Astrocyte (in vitro differentiated cells and primary cell): Measurements from ENCODE around the gene TMEM14A. TPM values are rescaled to one million over a fixed set of nuclear protein-coding genes. Genes with fewer than 3 reads are reported as not detected.
"Not testable (repeated sequence)": the region's sequence is repeated elsewhere in the genome, so short reads cannot be mapped to it uniquely, and the experiment has no call there.

Experiments used
- DNase-seq: peaks from one replicate; pipeline ENCODE4 v3.0.0-alpha.2; 2010; ENCODE audit warnings: low read depth
- FAIRE-seq: peaks from 2 replicates; lab custom pipeline; 2011; peaks lifted over from hg19 to GRCh38; lab: Jason Lieb, UNC
- H2AFZ ChIP-seq: 2 replicates; pipeline ENCODE4 v1.6.0; 2012; ENCODE audit warnings: low read depth, low read length, inconsistent platforms
- H3K27ac ChIP-seq: 2 replicates; pipeline ENCODE4 v1.5.1; 2011; ENCODE audit warnings: low read depth, low read length, inconsistent platforms
- H3K27me3 ChIP-seq: 2 replicates; pipeline ENCODE4 v1.6.0; 2011; ENCODE audit warnings: low read length, inconsistent platforms; ENCODE audit not compliant: insufficient read depth
- H3K36me3 ChIP-seq: 2 replicates; pipeline ENCODE4 v1.5.1; 2011; ENCODE audit warnings: low read length, inconsistent platforms; ENCODE audit not compliant: insufficient read depth
- H3K4me1 ChIP-seq: 2 replicates; pipeline ENCODE4 v1.5.1; 2011; ENCODE audit warnings: low read length, inconsistent platforms; ENCODE audit not compliant: insufficient read depth
- H3K4me2 ChIP-seq: 2 replicates; pipeline ENCODE4 v1.6.0; 2012; ENCODE audit warnings: low read length, inconsistent platforms
- H3K4me3 ChIP-seq: 2 replicates; pipeline ENCODE4 v1.5.1; 2011; ENCODE audit warnings: low read depth, mild to moderate bottlenecking, low read length, inconsistent platforms; ENCODE audit not compliant: insufficient read depth
- H3K79me2 ChIP-seq: 2 replicates; pipeline ENCODE4 v1.6.0; 2012; ENCODE audit warnings: mild to moderate bottlenecking, low read length, inconsistent platforms; ENCODE audit not compliant: insufficient read depth
- H3K9ac ChIP-seq: 2 replicates; pipeline ENCODE4 v1.6.0; 2012; ENCODE audit warnings: mild to moderate bottlenecking, low read length, inconsistent platforms
- H3K9me3 ChIP-seq: 2 replicates; pipeline ENCODE4 v1.5.1; 2012; ENCODE audit warnings: low read depth, mild to moderate bottlenecking, low read length, inconsistent platforms; ENCODE audit not compliant: insufficient read depth
- H4K20me1 ChIP-seq: 2 replicates; pipeline ENCODE4 v1.6.0; 2012; ENCODE audit warnings: low read length, inconsistent platforms; ENCODE audit not compliant: insufficient read depth
- H3K27ac Mint-ChIP-seq: one replicate; pipeline ENCODE4 v1.8.0; 2021; ENCODE audit warnings: mild to moderate bottlenecking, mixed read lengths; ENCODE audit not compliant: unreplicated experiment
- H3K27me3 Mint-ChIP-seq: one replicate; pipeline ENCODE4 v1.8.0; 2021; ENCODE audit warnings: low read depth, mixed read lengths; ENCODE audit not compliant: unreplicated experiment
- H3K36me3 Mint-ChIP-seq: one replicate; pipeline ENCODE4 v1.8.0; 2021; ENCODE audit warnings: low read depth, mixed read lengths; ENCODE audit not compliant: unreplicated experiment
- H3K4me1 Mint-ChIP-seq: one replicate; pipeline ENCODE4 v1.8.0; 2021; ENCODE audit warnings: low read depth, mixed read lengths; ENCODE audit not compliant: unreplicated experiment
- H3K4me3 Mint-ChIP-seq: one replicate; pipeline ENCODE4 v1.8.0; 2021; ENCODE audit warnings: mild to moderate bottlenecking, moderate library complexity, mixed read lengths; ENCODE audit not compliant: unreplicated experiment
- H3K9me3 Mint-ChIP-seq: one replicate; pipeline ENCODE4 v1.8.0; 2021; ENCODE audit warnings: mild to moderate bottlenecking, mixed read lengths; ENCODE audit not compliant: unreplicated experiment
- EZH2 ChIP-seq: IDR thresholded peaks from 2 replicates; pipeline ENCODE4 v1.6.1; 2012; ENCODE audit warnings: mild to moderate bottlenecking, low read length, inconsistent platforms; ENCODE audit not compliant: insufficient read depth
- total RNA-seq: library from RNA; stranded (reverse); gene quantifications from 2 replicates; pipeline ENCODE4 v1.2.1, GENCODE V29; 2021
- TF ChIP-seq, protein P1 (sequence below): IDR thresholded peaks from 2 replicates; pipeline ENCODE4 v1.5.1; 2011; ENCODE audit warnings: low read depth, mild to moderate bottlenecking, inconsistent platforms, low read length, moderate library complexity; ENCODE audit not compliant: insufficient read depth

Gene TMEM14A
- total RNA-seq, 1 donor from 2014 or later: 29.7 TPM

DNA sequence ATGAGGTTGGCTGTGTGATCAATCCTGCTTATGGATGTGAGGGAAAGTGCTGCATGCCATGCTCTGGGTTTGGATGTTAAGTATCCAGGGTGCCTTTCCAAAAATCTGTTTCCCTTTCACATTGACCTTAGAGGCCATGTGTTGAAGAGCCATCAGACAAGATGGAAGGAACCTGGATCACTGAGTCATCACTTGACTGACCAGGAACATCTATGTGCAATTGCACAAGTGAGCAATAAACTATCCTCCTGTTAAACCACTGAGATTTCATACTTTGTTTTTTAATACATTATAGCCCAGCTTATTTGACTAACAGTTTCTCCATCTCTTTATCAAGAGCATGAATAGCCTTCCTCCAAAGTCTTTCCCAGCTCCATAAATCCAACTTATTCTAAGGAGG is 17.8 kb upstream of the TMEM14A start:
- Histone ChIP-seq H3K4me2 (no peak overlapping the region), H2AFZ (no peak overlapping the region), H3K27me3 (no peaks in the 10 kb centered on the region), H3K4me3 (no peak overlapping the region), H4K20me1 (no peaks in the 10 kb centered on the region), H3K36me3 (no peaks in the 10 kb centered on the region), H3K27ac (no peak overlapping the region), H3K4me1 (no peaks in the 10 kb centered on the region), H3K9ac (no peak overlapping the region), H3K9me3 (no peaks in the 10 kb centered on the region), H3K79me2 (no peaks in the 10 kb centered on the region)
- H3K4me1 Mint-ChIP-seq: peaks cover 15% of the 10 kb centered on the region
- FAIRE-seq (no peak), DNase-seq (no peak)
- no peak overlapping the region for H3K4me3 Mint-ChIP-seq
- TF ChIP-seq, protein P1, sequence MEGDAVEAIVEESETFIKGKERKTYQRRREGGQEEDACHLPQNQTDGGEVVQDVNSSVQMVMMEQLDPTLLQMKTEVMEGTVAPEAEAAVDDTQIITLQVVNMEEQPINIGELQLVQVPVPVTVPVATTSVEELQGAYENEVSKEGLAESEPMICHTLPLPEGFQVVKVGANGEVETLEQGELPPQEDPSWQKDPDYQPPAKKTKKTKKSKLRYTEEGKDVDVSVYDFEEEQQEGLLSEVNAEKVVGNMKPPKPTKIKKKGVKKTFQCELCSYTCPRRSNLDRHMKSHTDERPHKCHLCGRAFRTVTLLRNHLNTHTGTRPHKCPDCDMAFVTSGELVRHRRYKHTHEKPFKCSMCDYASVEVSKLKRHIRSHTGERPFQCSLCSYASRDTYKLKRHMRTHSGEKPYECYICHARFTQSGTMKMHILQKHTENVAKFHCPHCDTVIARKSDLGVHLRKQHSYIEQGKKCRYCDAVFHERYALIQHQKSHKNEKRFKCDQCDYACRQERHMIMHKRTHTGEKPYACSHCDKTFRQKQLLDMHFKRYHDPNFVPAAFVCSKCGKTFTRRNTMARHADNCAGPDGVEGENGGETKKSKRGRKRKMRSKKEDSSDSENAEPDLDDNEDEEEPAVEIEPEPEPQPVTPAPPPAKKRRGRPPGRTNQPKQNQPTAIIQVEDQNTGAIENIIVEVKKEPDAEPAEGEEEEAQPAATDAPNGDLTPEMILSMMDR: no peak
- no peak for TF ChIP-seq EZH2
- H3K27me3 Mint-ChIP-seq: no peaks in the 10 kb centered on the region
- H3K27ac Mint-ChIP-seq: no peak overlapping the region
- no peaks in the 10 kb centered on the region for H3K36me3 Mint-ChIP-seq
- H3K9me3 Mint-ChIP-seq: peaks cover 8% of the 10 kb centered on the region

- H3K27me3 Mint-ChIP-seq: no peaks in the 10 kb centered on the region
- Histone ChIP-seq H2AFZ (no peak overlapping the region), H3K4me2 (no peak overlapping the region), H3K9ac (no peak overlapping the region), H3K79me2 (no peaks in the 10 kb centered on the region), H3K36me3 (no peaks in the 10 kb centered on the region), H3K27me3 (no peaks in the 10 kb centered on the region), H3K9me3 (no peaks in the 10 kb centered on the region), H4K20me1 (no peaks in the 10 kb centered on the region), H3K27ac (no peak overlapping the region), H3K4me3 (no peak overlapping the region), H3K4me1 (no peaks in the 10 kb centered on the region)
- no peaks in the 10 kb centered on the region for H3K36me3 Mint-ChIP-seq
- peaks cover 8% of the 10 kb centered on the region for H3K9me3 Mint-ChIP-seq
- H3K4me1 Mint-ChIP-seq: peaks cover 8% of the 10 kb centered on the region
- no peak for TF ChIP-seq EZH2
- FAIRE-seq (no peak), DNase-seq (no peak)
- H3K27ac Mint-ChIP-seq: no peak overlapping the region
- no peak overlapping the region for H3K4me3 Mint-ChIP-seq
Measured at GRCh38 chr6:52654007-52654406, 16.9 kb upstream of the TMEM14A start.

GRCh38 chr6:52654592-52654991 is 16.3 kb upstream of the TMEM14A start:
- Histone ChIP-seq H3K4me3 (no peak overlapping the region), H3K4me2 (no peak overlapping the region), H3K36me3 (no peaks in the 10 kb centered on the region), H3K4me1 (no peaks in the 10 kb centered on the region), H3K79me2 (no peaks in the 10 kb centered on the region), H3K9ac (no peak overlapping the region), H2AFZ (no peak overlapping the region), H3K9me3 (no peaks in the 10 kb centered on the region), H4K20me1 (no peaks in the 10 kb centered on the region), H3K27ac (no peak overlapping the region), H3K27me3 (no peaks in the 10 kb centered on the region)
- DNase-seq: no peak
- H3K27me3 Mint-ChIP-seq: no peaks in the 10 kb centered on the region
- H3K36me3 Mint-ChIP-seq: no peaks in the 10 kb centered on the region
- FAIRE-seq: no peak
- H3K9me3 Mint-ChIP-seq: peaks cover 8% of the 10 kb centered on the region
- TF ChIP-seq, protein P1: no peak
- no peak for TF ChIP-seq EZH2
- H3K27ac Mint-ChIP-seq: no peak overlapping the region
- H3K4me1 Mint-ChIP-seq: peaks cover 8% of the 10 kb centered on the region
- H3K4me3 Mint-ChIP-seq: no peak overlapping the region

- not testable (repeated sequence) for H3K4me3 ChIP-seq, H3K9me3 ChIP-seq, H2AFZ ChIP-seq, H3K27ac ChIP-seq, DNase-seq, H3K9me3 Mint-ChIP-seq, H4K20me1 ChIP-seq, H3K27me3 ChIP-seq, H3K27me3 Mint-ChIP-seq, H3K79me2 ChIP-seq, H3K36me3 Mint-ChIP-seq, H3K4me1 ChIP-seq, H3K9ac ChIP-seq, H3K4me2 ChIP-seq, H3K36me3 ChIP-seq, H3K4me3 Mint-ChIP-seq, FAIRE-seq, H3K27ac Mint-ChIP-seq, H3K4me1 Mint-ChIP-seq
Measured at GRCh38 chr6:52655941-52656340, 15.0 kb upstream of the TMEM14A start.
